Keratinocyte (primary cell): ENCODE measurements around the gene JPH2.

Experiments used
- CTCF ChIP-seq, 3 experiments: IDR thresholded peaks in 1 of 3; conservative IDR thresholded peaks in 1 of 3; optimal IDR thresholded peaks in 1 of 3; 2 replicates in 2 of 3; 3 replicates in 1 of 3; pipeline versions ENCODE3 to v1.5.1; 2011; ENCODE audit warnings: low read length in 3 of 3, mild to moderate bottlenecking in 3 of 3, moderate library complexity in 2 of 3, control low read depth in 1 of 3, inconsistent platforms in 1 of 3; ENCODE audit not compliant: insufficient read depth in 2 of 3; ENCODE audit errors: extremely low read depth in 1 of 3
- EZH2 ChIP-seq: IDR thresholded peaks from one replicate; pipeline ENCODE4 v1.6.1; 2012; ENCODE audit warnings: inconsistent platforms, mild to moderate bottlenecking, low read length, moderate library complexity

GRCh38 chr20:44198872-44199271 lies 11.9 kb upstream of the JPH2 start:
- no peak for TF ChIP-seq CTCF (optimal IDR thresholded peaks at IDR 0.05 in 1 of 3, IDR thresholded peaks at IDR 0.05 in 1 of 3, conservative IDR thresholded peaks at IDR 0.05 in 1 of 3; ENCODE audit: extremely low read depth in 1 of 3, insufficient read depth in 2 of 3, low read length in 3 of 3)
- TF ChIP-seq EZH2: no peak
